Neural progenitor cell (in vitro differentiated cells): ENCODE data around the gene CCDC171.

ENCODE experiments used
- EZH2 ChIP-seq: fragments of 200-600 bp; sonication (generic); IDR thresholded peaks from 2 replicates; pipeline ENCODE4 v1.6.1; 2017; ENCODE audit warnings: antibody characterized with exemption, mild to moderate bottlenecking, moderate library complexity
- EZH2phosphoT487 ChIP-seq: fragments of 200-600 bp; sonication (generic); IDR thresholded peaks from 2 replicates; pipeline ENCODE4 v1.6.1; 2017; ENCODE audit warnings: antibody characterized with exemption
- TF ChIP-seq, protein P1 (sequence below): fragments of 200-600 bp; sonication (generic); IDR thresholded peaks from 2 replicates; pipeline ENCODE4 v1.5.1; 2017; ENCODE audit warnings: antibody characterized with exemption, mild to moderate bottlenecking

DNA sequence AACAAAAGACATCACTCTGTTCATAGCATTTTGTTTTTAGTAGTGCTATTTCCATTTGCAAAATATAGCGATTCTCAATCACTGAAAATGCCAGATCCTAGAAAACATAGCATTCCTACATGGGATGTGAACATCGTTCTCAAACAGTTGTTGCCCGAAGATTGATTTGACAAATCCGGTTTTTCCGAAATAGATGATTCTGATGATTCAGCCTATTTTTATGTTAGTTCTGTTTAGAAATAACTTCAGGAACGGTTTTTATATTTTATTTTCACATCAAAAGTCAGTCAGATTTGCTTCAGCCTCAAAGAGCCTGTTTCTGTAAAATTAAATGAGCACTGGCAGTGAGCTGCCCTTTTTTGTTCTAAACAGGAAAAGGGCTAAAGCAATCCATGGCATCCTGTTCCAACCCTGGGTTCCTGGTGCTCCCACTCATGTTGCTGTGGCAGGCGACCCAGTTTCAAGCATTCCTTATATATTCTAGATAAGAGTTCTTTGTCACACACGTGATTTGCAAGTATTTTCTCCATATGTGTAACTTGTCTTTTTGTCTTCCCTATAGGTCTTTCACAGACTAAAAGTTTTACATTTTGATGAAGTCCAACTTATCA, 27.9 kb upstream of the CCDC171 start:
- TF ChIP-seq, protein P1, sequence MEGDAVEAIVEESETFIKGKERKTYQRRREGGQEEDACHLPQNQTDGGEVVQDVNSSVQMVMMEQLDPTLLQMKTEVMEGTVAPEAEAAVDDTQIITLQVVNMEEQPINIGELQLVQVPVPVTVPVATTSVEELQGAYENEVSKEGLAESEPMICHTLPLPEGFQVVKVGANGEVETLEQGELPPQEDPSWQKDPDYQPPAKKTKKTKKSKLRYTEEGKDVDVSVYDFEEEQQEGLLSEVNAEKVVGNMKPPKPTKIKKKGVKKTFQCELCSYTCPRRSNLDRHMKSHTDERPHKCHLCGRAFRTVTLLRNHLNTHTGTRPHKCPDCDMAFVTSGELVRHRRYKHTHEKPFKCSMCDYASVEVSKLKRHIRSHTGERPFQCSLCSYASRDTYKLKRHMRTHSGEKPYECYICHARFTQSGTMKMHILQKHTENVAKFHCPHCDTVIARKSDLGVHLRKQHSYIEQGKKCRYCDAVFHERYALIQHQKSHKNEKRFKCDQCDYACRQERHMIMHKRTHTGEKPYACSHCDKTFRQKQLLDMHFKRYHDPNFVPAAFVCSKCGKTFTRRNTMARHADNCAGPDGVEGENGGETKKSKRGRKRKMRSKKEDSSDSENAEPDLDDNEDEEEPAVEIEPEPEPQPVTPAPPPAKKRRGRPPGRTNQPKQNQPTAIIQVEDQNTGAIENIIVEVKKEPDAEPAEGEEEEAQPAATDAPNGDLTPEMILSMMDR: no peak
- no peak for TF ChIP-seq EZH2
- TF ChIP-seq EZH2phosphoT487: no peak
